ENCODE data around the gene FIBP.

Gene FIBP

GRCh38 chr11:65880844-65881421, 7.3 kb downstream of the FIBP start:
- Histone ChIP-seq H3K4me1 (peaks cover 2% of the 10 kb centered on the region; the same call in 1 of the 2 replicates), H3K27me3 (ENCODE audit: low read depth) (no peaks in the 10 kb centered on the region), H3K36me3 (replicated peaks) (peaks cover 38% of the 10 kb centered on the region), H3K9me3 (no peaks in the 10 kb centered on the region), H3K4me3 (no peak overlapping the region)
- DNase-seq (ENCODE audit: low spot score in 2 of 2) = no peak
- in situ Hi-C loops (cut with MboI; ENCODE audit: low sequenced_read_pairs) = loop anchor here (5.0 kb wide), 1 partner anchor 106 kb away; no protein-coding TSS in a partner anchor

GRCh38 chr11:65880027-65880426, 8.2 kb downstream of the FIBP start:
- H3K27me3 ChIP-seq (ENCODE audit: low read depth) = no peaks in the 10 kb centered on the region
- peaks cover 30% of the 10 kb centered on the region for H3K36me3 ChIP-seq (replicated peaks)
- peaks cover 2% of the 10 kb centered on the region; the same call in 1 of the 2 replicates for H3K4me1 ChIP-seq
- DNase-seq (ENCODE audit: low spot score in 2 of 2) = no peak
- H3K4me3 ChIP-seq = no peak overlapping the region
- no peaks in the 10 kb centered on the region for H3K9me3 ChIP-seq
- in situ Hi-C loops (cut with MboI; ENCODE audit: low sequenced_read_pairs) = loop anchor here (5.0 kb wide), 1 partner anchor 107 kb away; no protein-coding TSS in a partner anchor

GRCh38 chr11:65879617-65880016, 8.7 kb downstream of the FIBP start, which contains the start of gene CTSW:
Gene CTSW (plus strand): TSS chr11:65879837. CDS start chr11:65879855, 18 bp downstream.
- H3K4me3 ChIP-seq = no peak within 1 kb of the TSS
- in situ Hi-C loops (cut with MboI; ENCODE audit: low sequenced_read_pairs) = loop anchor here (5.0 kb wide), 1 partner anchor 108 kb away; no protein-coding TSS in a partner anchor
- H3K9me3 ChIP-seq = no peaks in the 10 kb centered on the region
- DNase-seq (ENCODE audit: low spot score in 2 of 2) = no peak
- H3K36me3 ChIP-seq (replicated peaks) = peaks cover 26% of the 10 kb centered on the region
- no peaks in the 10 kb centered on the region for H3K27me3 ChIP-seq (ENCODE audit: low read depth)
- H3K4me1 ChIP-seq = no peaks in the 10 kb centered on the region

- peak; percentile 87 to 96 for DNase-seq (ENCODE audit: low spot score in 2 of 2)
- no peaks in the 10 kb centered on the region for H3K27me3 ChIP-seq (ENCODE audit: low read depth)
- peaks cover 5% of the 10 kb centered on the region for H3K4me1 ChIP-seq
- in situ Hi-C loops (cut with MboI; ENCODE audit: low sequenced_read_pairs) = no loop called here
- peak overlapping the region; percentile 31 for H3K4me3 ChIP-seq
- no peaks in the 10 kb centered on the region for H3K36me3 ChIP-seq (replicated peaks)
- H3K9me3 ChIP-seq = no peaks in the 10 kb centered on the region
Observed at GRCh38 chr11:65873318-65874156, 14.7 kb downstream of the FIBP start.

GRCh38 chr11:65872586-65873317, 15.5 kb downstream of the FIBP start, which contains the start of gene EFEMP2:
Gene EFEMP2 (minus strand): TSS chr11:65872800. CDS start chr11:65872354, 446 bp downstream.
- Histone ChIP-seq H3K27me3 (ENCODE audit: low read depth) (no peaks in the 10 kb centered on the region), H3K4me3 (peak within 1 kb of the TSS; percentile 31), H3K4me1 (peaks cover 5% of the 10 kb centered on the region), H3K36me3 (replicated peaks) (peaks cover 6% of the 10 kb centered on the region; the same call in 1 of the 2 replicates), H3K9me3 (no peaks in the 10 kb centered on the region)
- in situ Hi-C loops (cut with MboI; ENCODE audit: low sequenced_read_pairs) = no loop called here
- no peak for DNase-seq (ENCODE audit: low spot score in 2 of 2)

GRCh38 chr11:65871811-65872548, 16.3 kb downstream of the FIBP start:
- Histone ChIP-seq H3K36me3 (replicated peaks) (peaks cover 6% of the 10 kb centered on the region), H3K4me1 (peaks cover 5% of the 10 kb centered on the region), H3K9me3 (no peaks in the 10 kb centered on the region), H3K4me3 (no peak overlapping the region), H3K27me3 (ENCODE audit: low read depth) (no peaks in the 10 kb centered on the region)
- no peak for DNase-seq (ENCODE audit: low spot score in 2 of 2)
- in situ Hi-C loops (cut with MboI; ENCODE audit: low sequenced_read_pairs) = no loop called here

- in situ Hi-C loops (cut with MboI; ENCODE audit: low sequenced_read_pairs) = no loop called here
- Histone ChIP-seq H3K9me3 (no peaks in the 10 kb centered on the region), H3K4me3 (no peak overlapping the region), H3K4me1 (peaks cover 5% of the 10 kb centered on the region), H3K27me3 (ENCODE audit: low read depth) (no peaks in the 10 kb centered on the region), H3K36me3 (replicated peaks) (peaks cover 12% of the 10 kb centered on the region)
- peak in 1 of 2 experiments; percentile 44 for DNase-seq (ENCODE audit: low spot score in 2 of 2)
Observed at GRCh38 chr11:65870706-65871681, 17.3 kb downstream of the FIBP start.

GRCh38 chr11:65870307-65870658, 18.0 kb downstream of the FIBP start:
- H3K9me3 ChIP-seq = no peaks in the 10 kb centered on the region
- no peak for DNase-seq (ENCODE audit: low spot score in 2 of 2)
- H3K27me3 ChIP-seq (ENCODE audit: low read depth) = no peaks in the 10 kb centered on the region
- in situ Hi-C loops (cut with MboI; ENCODE audit: low sequenced_read_pairs) = no loop called here
- peaks cover 5% of the 10 kb centered on the region for H3K4me1 ChIP-seq
- no peak overlapping the region for H3K4me3 ChIP-seq
- H3K36me3 ChIP-seq (replicated peaks) = peaks cover 19% of the 10 kb centered on the region

- H3K36me3 ChIP-seq (replicated peaks) = peaks cover 24% of the 10 kb centered on the region
- no peaks in the 10 kb centered on the region for H3K27me3 ChIP-seq (ENCODE audit: low read depth)
- no peak overlapping the region for H3K4me3 ChIP-seq
- peaks cover 5% of the 10 kb centered on the region for H3K4me1 ChIP-seq
- H3K9me3 ChIP-seq = no peaks in the 10 kb centered on the region
- in situ Hi-C loops (cut with MboI; ENCODE audit: low sequenced_read_pairs) = no loop called here
- DNase-seq (ENCODE audit: low spot score in 2 of 2) = no peak
Observed at GRCh38 chr11:65869643-65870306, 18.5 kb downstream of the FIBP start.

- no peak for DNase-seq (ENCODE audit: low spot score in 2 of 2)
- in situ Hi-C loops (cut with MboI; ENCODE audit: low sequenced_read_pairs) = no loop called here
- Histone ChIP-seq H3K9me3 (no peaks in the 10 kb centered on the region), H3K27me3 (ENCODE audit: low read depth) (no peaks in the 10 kb centered on the region), H3K36me3 (replicated peaks) (peaks cover 33% of the 10 kb centered on the region), H3K4me3 (no peak overlapping the region), H3K4me1 (peaks cover 5% of the 10 kb centered on the region)
Observed at GRCh38 chr11:65868907-65869306, 19.4 kb downstream of the FIBP start.

- Histone ChIP-seq H3K36me3 (replicated peaks) (peaks cover 39% of the 10 kb centered on the region), H3K9me3 (no peaks in the 10 kb centered on the region), H3K4me3 (no peak overlapping the region), H3K27me3 (ENCODE audit: low read depth) (no peaks in the 10 kb centered on the region), H3K4me1 (peaks cover 1% of the 10 kb centered on the region; the same call in 1 of the 2 replicates)
- peak in 1 of 2 experiments; percentile 54 for DNase-seq (ENCODE audit: low spot score in 2 of 2)
- in situ Hi-C loops (cut with MboI; ENCODE audit: low sequenced_read_pairs) = no loop called here
Observed at GRCh38 chr11:65868076-65868667, 20.1 kb downstream of the FIBP start.

Measured in HAP-1 (cell line).